NCI-H510A treated with DMSO at 0.1 percent for 48 hours (cell line): Measurements from ENCODE around the gene FRAS1.
"Not testable (repeated sequence)": the region's sequence is repeated elsewhere in the genome, so short reads cannot be mapped to it uniquely, and the experiment has no call there.

Source experiments
- DNase-seq: peaks from one replicate; lab custom pipeline; 2025; lab: John Stamatoyannopoulos, UW

The FRAS1 gene

DNA sequence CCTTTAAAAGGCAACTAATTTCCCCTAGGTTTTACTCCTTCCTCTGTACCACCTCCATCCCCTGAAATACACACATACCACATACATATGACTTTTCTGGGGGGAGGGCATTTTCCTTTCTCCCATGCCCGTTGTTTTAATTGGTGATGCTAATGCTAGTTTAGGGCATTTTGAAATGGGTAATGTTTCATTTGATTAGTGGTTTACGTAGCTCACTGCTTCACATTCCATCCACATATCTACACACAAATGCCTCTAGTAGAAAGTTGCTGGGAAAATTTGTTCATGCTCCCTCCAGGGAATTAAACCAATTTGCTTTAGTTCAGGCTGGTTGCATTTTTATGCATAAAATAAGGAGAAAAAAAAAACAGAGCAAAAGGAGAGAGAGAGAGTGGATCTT lies 231.2 kb downstream of the FRAS1 start:
- no peak for DNase-seq

DNA sequence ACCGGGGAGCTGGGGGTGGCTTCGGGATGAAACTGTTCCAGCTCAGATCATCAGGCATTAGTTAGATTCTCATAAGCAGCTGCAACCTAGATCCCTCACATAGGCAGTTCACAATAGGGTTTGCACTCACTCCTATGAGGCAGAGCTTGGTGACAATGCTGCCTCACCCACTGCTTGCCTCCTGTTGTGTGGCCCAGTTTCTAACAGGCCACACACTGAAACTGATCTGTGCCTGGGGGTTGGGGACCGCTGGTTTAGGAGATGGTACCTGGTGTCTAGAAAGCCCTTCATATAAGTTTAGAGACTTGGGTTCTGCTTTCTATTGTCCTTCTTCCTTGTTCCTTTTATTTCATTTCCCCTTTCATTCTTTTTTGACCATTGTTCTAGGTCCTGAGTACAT lies 234.2 kb downstream of the FRAS1 start:
- DNase-seq = no peak

GRCh38 chr4:78292341-78292740 lies 235.2 kb downstream of the FRAS1 start:
- no peak for DNase-seq

DNA sequence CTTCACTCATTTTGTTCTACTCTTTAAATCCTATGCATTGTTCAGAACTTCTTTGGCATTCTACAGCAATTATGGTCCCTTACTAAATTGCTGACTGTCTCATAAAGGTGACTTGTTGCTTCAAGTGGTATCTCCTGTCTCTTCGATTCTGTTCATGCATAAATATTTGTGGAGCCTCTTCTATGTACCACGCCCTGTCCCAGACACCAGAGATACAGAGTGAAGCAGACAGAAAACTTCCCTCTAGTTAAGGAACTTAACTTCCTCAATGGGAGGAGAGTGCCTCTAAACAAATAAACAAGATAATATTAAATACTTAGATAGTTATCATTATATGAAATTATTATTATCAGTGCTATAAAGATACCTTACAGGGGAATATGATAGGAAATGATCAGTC lies 235.7 kb downstream of the FRAS1 start:
- DNase-seq = no peak

GRCh38 chr4:78293348-78293747 lies 236.2 kb downstream of the FRAS1 start:
- DNase-seq = no peak

DNA sequence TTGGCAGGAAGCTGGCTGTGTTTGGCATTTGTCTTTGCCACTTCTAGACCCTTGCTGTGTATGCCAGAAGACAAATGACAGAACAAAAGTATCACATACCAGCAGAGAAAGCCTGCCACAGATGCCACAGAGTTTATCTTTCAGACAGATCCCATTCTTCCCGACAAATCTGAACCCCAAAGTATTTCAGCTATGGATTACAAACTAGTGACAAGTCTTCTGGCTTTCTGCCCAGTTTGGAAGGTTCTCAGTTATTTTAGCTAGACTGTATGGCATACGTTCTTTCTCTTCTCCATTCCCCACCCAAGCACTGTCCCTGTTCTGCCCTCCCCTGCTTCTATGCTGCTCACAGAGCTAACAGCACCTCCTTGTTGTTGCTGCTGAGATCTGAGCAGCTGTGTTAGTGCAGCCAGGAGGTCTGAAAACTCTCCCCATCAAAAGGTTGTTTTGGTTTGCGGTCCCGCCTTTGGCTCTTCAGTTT lies 236.7 kb downstream of the FRAS1 start:
- no peak for DNase-seq

GRCh38 chr4:78296261-78296660 lies 239.1 kb downstream of the FRAS1 start:
- DNase-seq = no peak

- no peak for DNase-seq
These were observed 240.1 kb downstream of the FRAS1 start for GRCh38 chr4:78297116-78297800.

GRCh38 chr4:78298618-78299017 lies 241.5 kb downstream of the FRAS1 start:
- no peak for DNase-seq

DNA sequence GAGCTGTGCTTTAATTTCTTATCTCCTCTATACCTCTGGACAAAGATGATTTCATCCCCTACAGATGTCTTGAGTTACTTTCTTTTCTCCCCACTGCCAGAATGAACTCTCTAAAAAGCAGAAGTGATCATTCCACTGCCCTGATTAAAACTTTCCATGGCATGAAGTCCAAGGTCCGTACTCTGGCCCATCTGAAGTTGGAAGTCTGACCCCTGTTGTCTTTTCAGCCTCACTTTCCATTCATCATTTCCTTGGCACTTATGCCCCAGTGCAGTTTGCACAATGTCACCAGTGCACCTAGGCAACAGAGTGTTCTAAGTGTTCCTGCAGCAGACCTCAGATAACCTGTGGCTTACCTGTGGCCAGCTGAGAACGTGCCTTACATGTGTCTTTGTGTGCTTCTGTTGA lies 242.4 kb downstream of the FRAS1 start:
- DNase-seq = no peak

- not testable (repeated sequence) for DNase-seq
These were observed 250.1 kb downstream of the FRAS1 start for GRCh38 chr4:78307263-78307662.

GRCh38 chr4:78308517-78308916 lies 251.4 kb downstream of the FRAS1 start:
- no peak for DNase-seq

- DNase-seq = no peak
These were observed 252.2 kb downstream of the FRAS1 start for GRCh38 chr4:78309352-78309751.

- DNase-seq = no peak
These were observed 253.1 kb downstream of the FRAS1 start for GRCh38 chr4:78310007-78310739.

GRCh38 chr4:78310740-78311115 lies 253.6 kb downstream of the FRAS1 start:
- DNase-seq = no peak

GRCh38 chr4:78311306-78311705 lies 254.2 kb downstream of the FRAS1 start:
- DNase-seq = no peak

GRCh38 chr4:78312989-78313753 lies 256.0 kb downstream of the FRAS1 start:
- no peak for DNase-seq

- no peak for DNase-seq
These were observed 256.6 kb downstream of the FRAS1 start for GRCh38 chr4:78313754-78314120.

GRCh38 chr4:78318126-78318525 lies 261.0 kb downstream of the FRAS1 start:
- no peak for DNase-seq

- no peak for DNase-seq
These were observed 263.3 kb downstream of the FRAS1 start for GRCh38 chr4:78320349-78320935.

DNA sequence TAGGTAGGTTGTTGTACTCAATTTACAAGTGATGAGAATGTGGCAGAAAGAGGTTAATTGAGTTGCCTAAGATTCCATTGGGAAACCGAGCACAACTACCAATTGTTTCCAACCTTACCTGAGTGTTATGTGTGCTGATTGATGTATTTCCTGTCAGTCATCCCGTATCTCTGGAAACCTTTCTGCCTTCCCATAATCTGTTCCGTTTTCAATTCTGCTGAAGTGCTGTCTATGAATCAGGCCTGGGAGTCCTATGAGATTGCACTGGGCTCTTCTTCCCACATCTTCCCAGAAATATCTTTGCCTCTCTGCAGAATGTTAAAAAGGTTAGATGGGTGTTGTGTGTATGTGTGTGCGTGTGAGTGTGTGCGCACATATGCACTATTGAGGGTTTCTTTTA lies 264.9 kb downstream of the FRAS1 start:
- DNase-seq = no peak

- DNase-seq = no peak
These were observed 266.3 kb downstream of the FRAS1 start for GRCh38 chr4:78323439-78323838.

- no peak for DNase-seq
These were observed 267.5 kb downstream of the FRAS1 start for GRCh38 chr4:78324625-78325024.
